ENCODE results near the gene SART1.

- TF ChIP-seq CTCF (conservative IDR thresholded peaks at IDR 0.05; ENCODE audit: low read depth, low read length) (no peak), EZH2phosphoT487 (IDR thresholded peaks at IDR 0.05; ENCODE audit: borderline replicate concordance, low read length) (no peak), EZH2 (IDR thresholded peaks at IDR 0.05; ENCODE audit: low read length, unreplicated experiment) (no peak)
These were observed 9.4 kb upstream of the SART1 start for GRCh38 chr11:65952052-65952521.
